Stimulated activated CD4-positive, alpha-beta T cell treated with anti-CD3 and anti-CD28 coated beads, Interleukin-15, amount 100 ng/mL, for 48 hours (primary cell): ENCODE measurements around the gene TIPIN.

ENCODE experiments used
- DNase-seq, 2 donors: peaks; one replicate each; pipeline ENCODE4 v3.0.0-alpha.2; 2020; ENCODE audit warnings: low read depth in 2 of 2

Gene TIPIN

GRCh38 chr15:66302489-66303278 is 53.8 kb downstream of the TIPIN start:
- DNase-seq = no peak

DNA sequence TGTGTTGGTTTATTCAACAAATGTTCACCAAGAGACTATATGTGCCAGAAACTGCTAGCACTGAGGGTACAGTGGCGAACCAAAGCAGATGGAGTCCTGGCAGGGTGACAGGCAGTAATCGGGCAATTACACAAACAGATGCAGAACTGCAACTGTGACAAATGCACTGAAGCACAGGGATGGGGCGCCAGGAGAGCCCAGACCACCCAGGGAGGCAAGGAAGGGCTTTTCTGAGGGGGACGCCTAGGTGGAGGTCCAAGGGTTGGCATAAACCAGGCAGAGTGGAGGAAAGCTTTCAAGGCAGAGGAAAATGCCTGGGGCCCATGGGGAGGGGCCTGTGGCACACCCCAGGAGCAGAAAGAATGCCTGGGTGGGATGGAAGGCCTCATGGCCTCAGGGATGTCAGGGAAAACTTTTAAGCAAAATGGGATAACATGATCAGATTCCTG is 57.7 kb downstream of the TIPIN start:
- no peak for DNase-seq

DNA sequence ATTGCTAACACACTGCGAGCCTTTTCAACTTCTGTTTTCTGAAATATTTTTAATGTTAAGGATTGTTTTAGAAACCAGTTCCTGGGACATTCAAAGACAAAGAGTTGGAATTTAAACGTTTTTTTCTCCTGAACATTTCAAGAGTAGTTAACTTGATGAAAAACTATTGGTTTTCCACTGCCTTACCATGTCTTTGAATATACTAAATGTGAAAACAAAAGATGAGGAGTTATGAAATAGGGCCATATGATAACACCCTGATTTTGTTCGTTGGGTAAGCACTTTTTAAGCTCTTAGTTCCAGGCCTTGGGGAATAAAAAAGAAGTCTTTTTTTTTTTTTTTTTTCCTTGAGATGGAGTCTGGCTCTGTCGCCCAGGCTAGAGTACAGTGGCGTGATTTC is 60.3 kb downstream of the TIPIN start:
- DNase-seq = no peak

DNA sequence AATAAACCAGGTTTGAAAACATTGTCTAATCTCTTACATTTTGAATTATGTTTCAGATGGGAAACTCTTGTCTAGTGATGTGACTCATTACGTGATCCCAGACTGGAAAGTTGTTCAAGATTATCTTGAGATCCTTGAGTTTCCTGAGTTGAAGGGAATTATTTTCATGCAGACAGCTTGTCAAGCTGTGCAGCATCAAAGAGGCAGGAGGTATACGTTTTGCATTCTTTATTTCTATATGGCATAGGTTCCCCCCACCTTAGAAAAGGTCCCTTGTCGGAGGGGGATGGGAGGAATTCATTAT is 61.6 kb downstream of the TIPIN start:
- no peak for DNase-seq

DNA sequence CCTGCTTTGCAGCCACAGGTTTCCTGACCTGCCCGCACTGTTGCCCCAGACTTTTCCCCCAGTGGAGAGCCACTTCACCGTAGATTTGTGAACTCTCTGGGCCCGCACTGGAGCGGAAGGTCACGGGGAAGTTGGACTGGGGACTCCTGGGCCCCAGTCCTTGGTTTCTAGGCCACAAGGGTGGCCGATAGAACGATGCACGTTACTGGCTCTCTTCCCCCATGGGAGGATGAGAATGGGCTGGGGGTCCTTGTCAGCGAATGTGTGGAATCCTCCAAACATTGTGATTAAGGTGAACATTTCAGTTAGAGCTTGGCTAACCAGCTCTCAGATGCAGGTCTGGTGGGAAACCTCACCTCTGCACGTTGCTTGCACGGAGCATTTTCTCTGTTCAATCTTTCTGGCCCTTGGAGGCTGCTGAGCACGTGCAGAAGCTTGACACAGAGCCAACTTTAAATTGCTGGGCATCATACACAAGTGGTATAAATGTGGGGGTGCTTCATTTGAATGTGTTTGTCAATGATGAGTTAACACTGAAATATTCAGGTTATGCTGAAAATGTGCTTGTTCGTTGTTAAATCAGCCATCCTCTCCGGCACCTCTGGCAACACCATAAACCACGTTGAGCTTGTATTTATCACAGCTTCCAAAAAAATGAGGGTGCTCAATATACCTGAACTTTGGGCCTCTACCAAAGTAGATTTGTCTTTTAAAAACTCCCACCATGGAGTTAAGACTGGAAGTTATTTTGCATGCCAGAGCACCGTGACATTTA is 62.1 kb downstream of the TIPIN start:
- no peak for DNase-seq

- DNase-seq = peak; percentile 34 to 49
Measured at GRCh38 chr15:66293419-66294156, 62.9 kb downstream of the TIPIN start, which contains the start of gene DIS3L. TSS of gene DIS3L (plus strand) at chr15:66293568. CDS start at chr15:66293597, 29 bp downstream.

- DNase-seq = no peak
Measured at GRCh38 chr15:66292571-66293418, 63.7 kb downstream of the TIPIN start.

DNA sequence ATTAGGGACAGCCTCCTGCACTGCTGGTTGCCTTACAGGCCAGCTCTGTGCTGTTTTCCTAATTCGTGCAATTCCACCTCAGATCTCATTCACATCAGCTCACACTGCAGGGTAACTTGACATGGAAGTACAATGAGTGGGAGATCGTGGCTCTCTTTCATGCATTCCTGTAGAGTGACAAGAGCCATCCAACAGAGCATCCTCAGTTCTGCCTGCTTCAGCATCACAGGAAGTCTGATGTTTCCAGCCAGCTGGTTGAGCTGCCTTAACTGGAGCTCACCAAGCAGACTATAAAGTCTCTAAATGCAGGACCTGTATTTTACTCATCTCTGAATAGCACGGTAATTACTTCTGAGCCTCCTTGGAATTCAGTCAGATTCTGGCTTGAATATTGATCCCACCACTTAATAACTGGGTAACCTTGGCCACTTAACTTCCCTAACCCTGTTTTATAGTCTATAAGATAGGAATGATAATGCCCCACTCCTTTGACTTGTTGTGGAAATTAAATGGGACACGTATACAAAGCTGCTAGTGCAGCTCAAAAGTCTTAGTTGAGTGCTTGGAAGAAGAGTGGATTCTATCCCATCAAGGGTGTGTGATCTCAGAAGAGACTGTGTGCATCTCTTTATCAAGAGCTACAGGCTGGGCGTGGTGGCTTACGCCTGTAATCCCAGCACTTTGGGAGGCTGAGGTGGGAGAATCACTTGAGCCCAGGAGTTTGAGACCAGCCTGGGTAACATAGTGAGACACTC is 64.5 kb downstream of the TIPIN start:
- no peak for DNase-seq

- DNase-seq = no peak
Measured at GRCh38 chr15:66290518-66290917, 66.0 kb downstream of the TIPIN start.

DNA sequence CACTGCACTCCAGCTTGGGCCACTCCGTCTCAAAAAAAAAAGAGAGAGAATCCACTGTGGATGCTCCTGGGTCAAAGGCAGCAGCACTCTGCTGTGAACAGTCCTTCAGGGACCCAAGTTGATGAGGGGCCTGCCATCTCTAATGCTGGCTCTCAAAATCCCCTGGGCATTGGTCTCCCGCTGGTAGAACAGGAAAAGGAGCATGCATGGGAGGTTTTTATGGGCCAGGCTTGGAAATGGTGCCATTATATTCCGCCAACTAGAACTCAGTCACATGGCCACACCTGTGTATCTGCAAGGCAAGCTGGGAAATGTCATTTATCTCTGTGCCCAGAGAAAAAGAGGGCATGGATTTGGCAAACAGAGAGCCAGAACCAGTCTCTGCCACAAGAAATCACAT is 66.5 kb downstream of the TIPIN start:
- no peak for DNase-seq

- DNase-seq = no peak
Measured at GRCh38 chr15:66288551-66289185, 67.8 kb downstream of the TIPIN start.

GRCh38 chr15:66288093-66288492 is 68.4 kb downstream of the TIPIN start:
- no peak for DNase-seq

GRCh38 chr15:66287461-66288057 is 68.9 kb downstream of the TIPIN start:
- no peak for DNase-seq
